HPDE6-E6E7 (cell line): ENCODE results near the gene IFT74.
A peak's percentile ranks its signal among the peaks of the same experiment; 100 is the strongest.

Experiments used
- DNase-seq: peaks from one replicate; pipeline ENCODE4 v3.0.0; 2011; ENCODE audit warnings: missing footprints; ENCODE audit errors: extremely low spot score

IFT74 gene

DNA sequence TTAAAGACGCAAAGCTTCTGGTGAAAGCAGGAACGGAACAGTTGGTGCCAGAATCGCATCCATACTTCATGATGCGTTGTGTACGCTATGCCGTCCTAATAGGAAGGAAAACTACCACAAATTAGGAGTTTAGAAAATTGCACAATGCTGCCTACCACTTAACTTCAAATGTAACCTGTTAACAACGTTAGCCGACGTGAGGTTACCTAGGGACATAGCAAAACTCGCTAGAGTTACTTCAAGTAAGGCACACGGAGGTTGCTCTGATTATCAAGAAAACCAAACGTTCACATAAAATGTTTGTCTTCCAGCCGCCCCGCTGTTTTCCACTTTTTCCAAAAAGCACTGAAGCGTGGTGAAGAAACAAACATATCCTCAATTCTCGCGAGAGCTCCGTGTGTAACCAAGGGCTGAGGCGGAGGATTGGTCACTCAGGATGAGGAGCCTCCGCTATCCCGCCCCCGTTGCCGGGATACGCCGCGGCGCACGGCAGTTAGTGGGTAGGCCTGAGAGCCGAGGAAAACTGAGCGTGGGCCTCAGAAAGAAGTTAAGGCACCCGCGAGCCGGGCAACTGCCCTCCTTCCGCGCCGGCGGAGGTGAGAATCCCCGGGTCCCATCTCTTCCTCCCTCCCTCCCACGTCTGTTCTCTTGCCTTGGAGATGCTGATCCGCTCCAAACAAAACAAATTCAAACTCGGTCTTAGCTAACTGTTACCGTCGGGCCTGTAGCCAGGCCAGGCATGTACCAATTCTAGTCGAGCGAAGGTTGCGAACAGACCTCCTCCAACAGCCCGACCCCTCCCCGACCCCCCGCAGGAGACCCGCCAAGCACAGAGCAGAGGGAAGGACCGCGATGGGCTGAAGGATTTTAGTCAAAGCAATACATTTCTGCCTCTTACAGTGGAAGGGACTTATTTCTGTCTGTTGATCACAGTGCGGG lies at the start of gene IFT74:
Gene IFT74, plus strand, starts transcription at position 492 of the 939 bp plus-strand sequence. CDS start 5,556 bp downstream, outside the sequence.
- peak; percentile 99 for DNase-seq

DNA sequence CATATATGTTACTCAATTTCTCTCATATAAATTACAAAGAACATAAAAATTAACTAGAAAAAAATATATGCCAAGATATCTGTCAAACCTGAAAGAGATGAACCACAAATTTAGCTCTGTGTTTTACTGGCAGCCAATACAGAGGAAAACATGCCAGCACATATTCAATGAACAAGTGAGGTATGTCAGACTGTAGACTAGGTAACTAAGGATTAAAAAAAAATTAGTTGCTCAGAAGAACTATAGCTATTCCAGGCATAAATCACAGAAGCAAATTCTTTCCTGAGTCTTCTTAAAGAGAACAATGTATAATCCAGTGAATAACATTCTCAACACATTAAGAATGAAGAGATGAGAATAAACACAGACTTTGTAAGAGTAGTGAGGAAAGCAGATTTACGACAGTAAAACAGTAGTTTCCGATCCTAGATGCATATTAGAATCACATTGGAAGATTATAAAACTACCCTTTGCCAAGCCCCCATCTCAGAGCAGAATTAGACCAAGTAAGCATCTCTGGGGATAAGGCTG lies 43.0 kb upstream of the IFT74 start:
- DNase-seq, result no peak

DNA sequence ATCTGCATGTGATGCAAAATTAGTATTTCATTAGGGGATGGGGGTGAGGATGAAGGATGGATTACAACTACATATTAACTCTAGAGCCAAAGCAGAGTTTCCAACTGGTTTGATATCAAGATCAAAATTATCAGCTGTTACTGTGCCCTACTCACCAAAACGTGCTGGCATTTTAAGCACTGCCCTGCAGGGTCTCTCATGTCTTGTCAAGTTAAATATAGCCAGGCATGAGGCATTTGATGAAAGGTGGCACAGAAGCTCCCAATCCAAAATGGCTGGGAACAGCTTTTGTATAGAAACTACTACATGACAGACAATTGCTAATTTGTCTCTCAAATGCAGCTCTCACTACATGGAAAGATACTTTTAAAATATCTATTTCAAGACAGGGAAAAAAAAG lies 36.5 kb upstream of the IFT74 start:
- no peak for DNase-seq

DNA sequence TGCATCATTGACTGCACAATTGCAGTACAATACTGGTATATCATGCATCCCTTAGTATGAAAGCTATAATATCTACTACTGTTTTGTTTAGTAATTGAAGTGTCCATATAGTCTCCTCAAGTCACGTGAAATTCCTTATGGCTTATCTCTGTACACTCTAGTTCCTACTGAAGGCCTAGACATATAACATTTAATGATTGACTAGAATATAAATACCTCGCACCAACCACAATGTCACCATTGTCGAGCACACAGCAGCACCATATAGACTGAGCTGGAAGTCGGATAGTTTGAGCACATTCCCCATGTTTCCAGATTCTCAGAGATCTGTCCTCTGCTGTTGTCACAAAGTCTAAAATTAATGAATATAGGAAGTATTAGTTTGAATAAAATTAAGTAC lies 30.6 kb upstream of the IFT74 start:
- no peak for DNase-seq

DNA sequence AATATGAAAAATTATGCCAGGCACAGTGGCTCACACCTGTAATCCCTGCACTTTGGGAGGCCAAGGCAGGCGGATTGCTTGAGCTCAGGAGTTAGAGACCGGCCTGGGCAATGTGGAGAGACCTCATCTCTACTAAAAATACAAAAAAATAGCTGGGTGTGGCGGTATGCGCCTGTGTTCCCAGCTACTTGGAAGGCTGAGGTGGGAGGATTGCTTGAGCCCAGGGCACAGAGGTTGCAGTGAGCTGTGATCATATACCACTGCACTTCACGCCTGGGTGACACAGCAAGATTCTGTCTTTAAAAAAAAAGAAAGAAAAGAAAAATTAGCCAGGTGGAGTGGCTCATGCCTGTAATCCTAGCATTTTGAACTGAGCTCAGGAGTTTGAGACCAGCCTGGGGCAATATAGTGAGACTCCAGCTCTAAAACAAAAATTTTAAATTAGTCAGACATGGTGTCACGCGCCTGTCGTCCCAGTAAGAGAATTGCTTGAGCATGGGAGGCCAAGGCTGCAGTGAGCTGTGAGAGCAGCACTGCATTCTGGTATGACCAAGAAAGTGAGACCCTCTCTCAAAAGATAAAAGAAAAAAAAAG lies 27.2 kb upstream of the IFT74 start:
- no peak for DNase-seq

DNA sequence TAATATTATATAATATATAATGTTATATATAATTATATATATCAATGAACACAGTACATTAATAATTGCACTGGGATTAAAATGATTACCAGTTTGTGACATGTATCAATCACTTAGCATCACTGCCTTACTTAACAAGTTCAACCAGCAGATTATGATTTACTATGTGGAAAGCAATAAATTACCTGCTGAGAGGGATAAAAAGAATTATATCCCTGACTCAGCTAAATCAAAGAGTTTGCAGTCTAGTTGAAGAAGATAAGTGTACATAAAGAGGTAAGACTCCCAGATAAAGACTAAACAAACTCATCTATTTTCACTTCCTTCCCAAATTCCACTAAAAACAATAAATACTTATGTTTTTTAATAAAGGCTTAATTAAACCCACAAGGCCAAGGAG lies 20.4 kb upstream of the IFT74 start:
- DNase-seq, result no peak

DNA sequence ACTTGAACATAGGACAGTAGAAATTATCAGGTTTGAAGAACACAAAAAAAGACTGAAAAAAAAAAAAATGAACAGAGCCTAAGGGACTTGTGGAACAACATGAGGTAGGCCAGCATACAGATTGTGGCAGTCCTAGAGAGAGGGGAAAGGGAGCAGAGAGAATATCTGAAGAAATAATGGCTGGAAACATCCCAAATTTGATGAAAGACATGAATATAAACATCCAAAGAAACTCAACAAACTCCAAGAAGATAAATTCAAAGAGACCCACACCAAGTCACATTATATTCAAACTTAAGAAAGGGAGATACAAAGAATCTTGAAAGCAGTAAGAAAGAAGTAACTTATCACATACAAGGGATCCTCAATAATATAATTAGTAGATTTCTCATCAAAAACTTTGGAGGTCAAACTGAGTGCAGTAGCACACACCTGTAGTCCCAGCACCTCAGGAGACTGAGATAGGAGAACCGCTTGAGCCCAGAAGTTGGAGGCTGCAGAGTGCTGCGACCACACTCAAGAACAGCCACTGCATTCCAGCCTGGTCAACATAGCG lies 18.3 kb upstream of the IFT74 start:
- no peak for DNase-seq

DNA sequence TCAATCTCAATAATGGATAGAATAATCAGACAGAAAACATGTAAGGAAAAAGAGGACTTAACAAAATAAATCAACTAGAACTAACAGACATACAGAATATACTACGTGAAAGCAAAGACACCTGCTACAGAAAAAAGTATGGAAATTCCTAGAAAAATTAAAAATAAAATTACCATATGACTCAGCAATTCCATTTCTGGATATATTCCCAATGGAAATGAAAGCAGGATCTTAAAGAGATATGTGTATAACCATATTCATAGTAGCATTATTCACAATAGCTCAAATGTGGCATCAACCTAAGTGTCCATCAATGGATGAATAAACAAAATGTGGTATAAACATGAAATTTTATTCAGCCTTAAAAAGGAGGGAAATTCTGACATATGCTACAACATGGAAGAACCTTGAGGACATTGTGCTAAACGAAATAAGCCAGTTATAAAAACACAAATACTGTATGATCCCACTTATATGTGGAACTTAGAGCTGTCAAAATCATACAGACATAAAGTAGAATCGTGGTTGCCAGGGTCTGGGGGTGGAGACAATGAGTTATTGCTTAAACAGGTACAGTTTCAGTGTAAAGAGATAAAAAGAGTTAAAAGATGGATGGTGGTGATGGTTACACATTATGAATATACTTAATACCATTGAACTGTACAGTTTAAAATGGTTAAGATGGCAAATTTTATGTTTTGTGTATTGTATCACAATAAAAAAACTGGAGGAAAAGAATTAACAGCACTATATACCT lies 16.1 kb upstream of the IFT74 start:
- no peak for DNase-seq

DNA sequence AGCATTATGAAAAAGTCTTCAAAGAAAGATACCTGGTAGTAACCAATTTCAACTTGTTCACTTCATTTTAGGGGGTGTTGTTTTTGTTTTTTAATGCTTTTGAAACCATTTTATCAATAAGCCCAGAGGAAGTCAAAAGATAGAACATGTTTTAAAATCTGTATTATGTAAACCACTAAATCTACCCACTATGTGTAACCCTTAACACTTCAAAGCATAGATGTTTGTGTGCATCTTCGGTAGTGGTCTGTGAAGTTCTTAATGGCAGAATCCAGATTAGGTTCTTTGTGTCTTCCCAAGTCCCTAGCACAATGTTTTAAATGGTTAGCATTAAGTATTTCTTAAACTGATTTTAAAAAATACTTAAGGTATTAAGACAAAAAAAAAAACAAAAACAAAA lies 15.4 kb upstream of the IFT74 start:
- DNase-seq, result no peak

DNA sequence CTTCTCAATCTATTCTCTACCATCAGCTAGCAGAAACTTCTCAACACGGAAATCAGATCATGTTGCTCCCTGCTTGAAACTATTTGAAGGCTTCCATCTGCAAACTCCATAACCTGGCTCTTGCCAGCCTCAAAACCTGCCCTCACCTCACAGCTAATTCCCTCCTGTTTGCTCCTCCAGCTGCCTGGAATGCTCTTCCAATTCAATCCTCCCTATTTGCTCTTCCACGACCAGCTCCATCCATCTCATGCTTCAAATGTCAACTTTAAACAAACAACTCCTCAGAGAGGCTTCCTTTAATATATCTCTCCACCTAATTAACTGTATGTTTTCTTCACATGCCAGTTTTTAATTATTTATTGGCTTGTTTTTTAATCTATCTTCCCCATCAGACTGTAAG lies 10.6 kb upstream of the IFT74 start:
- DNase-seq, result no peak

DNA sequence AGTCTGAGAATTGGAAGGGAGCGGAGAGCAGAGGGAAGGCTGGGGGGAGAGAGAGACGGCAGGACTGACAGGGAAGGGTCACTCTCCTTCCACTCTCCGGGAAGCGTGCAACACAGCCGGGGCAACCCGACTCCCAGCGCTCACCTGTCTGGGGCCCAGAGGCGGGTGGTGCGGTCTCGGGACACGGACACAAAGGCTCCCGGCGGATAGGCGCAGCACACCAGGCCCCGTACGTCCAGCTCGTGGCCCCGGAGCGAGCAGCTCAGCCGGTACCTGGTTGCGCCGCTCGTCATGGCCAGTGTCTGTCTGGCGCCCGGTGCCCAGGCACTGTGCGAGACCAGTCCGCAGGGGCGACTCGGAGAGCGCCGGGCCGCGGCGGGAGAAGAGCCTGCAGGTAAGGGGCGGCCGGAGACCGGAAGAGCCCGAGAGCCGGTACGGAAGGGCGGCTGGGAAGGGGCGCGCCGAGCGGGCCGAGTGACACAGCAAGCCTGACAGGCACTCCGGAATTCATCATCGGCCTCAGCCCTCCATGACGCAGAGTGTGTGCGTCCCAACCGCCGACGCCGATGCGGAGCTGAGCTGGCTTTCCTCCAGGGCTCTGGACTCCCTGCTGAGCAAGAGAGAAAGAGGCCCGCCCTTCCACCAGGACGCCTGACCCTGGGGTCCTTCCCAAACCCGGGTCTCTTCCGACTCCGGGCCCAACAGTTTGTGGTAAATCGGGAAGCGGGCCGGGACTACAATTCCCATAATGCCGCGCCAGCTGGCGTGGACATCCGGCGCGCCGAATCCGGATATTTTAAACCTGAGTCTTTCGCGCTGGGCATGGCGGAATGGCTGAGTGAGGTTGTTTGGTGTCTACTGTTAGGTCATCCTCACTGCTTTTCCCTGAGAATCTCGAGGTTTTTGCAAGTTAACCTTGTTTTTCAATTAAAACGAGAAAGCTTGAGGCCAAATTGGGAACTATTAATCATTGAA lies 9.2 kb upstream of the IFT74 start, which contains the start of gene PLAA:
Gene PLAA, minus strand, starts transcription at position 490 of the 975 bp plus-strand sequence. Its CDS starts 197 bp downstream, at position 293.
- peak; percentile 92 for DNase-seq

DNA sequence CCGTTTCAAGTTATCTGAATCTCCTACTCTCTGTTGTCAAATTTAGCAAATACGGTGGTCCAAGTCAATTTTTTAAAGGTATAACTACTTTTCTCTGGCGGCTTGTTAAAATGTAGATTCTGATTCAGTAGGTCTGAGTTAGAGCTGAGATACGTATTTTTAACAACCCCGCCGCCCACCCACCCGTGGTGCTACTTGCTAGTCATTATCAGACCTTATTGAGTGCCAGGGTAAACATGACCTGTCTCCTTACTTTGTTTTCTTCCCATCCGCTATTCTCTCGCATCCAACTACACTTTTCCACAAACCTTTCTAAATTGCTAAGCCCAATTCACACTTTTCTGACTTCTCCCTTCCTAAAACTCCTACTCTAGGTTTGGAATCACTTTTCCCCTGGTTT lies 8.5 kb upstream of the IFT74 start:
- no peak for DNase-seq

DNA sequence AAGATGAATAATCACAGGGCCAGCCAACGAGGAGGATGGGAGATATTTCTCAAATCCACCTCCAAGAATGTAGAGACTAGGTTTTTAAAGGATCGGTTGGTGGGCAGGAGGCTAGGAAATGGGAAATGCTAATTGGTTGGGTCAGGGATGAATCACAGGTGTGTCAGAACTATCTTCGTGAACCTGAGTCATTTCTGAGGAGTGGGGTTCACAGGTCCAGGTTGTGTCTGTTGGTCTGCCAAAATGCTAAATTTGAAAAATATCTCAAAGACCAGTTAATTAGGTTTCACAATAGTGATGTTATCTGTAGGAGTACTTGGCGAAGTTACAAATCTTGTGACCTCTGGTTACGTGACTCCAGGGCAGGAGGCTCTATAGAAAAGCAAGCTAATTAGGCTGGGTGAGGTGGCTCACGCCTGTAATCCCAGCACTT lies 6.6 kb upstream of the IFT74 start:
- DNase-seq, result no peak

DNA sequence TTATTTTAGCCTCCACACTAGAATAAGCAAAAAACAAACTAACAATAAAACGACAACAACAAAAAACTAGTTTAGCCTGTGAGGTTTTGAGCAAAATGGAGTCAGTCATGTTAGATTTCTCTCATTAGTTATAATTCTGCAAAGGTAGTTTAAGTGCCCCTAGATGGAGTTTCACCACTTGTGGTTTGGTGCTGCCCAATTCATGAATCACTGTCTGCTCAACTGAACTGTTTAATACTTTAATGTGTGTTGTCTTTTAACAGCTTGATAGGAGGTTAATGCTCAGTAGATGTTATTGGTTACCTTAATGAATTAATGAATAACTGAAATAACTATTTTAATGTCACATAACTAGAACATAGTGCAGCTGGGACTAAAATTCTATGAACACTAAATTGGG lies 5.7 kb upstream of the IFT74 start:
- no peak for DNase-seq

DNA sequence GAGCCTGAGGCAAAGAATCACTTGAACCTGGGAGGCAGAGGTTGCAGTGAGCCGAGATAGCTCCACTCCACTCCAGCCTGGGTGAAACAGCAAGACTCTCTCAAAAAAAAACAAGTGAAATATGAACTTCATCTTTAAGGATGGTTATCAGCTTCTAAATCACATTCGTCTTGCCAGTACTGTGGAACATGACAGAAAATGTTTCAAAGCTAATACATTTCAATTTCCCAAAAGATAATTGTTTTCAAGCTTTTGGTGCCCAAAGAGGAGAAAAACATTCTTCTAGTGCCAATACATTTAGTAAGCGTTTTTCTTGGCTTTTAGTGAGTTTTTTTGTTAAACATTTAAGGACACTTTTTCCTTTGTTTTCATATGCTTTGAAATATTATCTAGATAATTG lies 4.4 kb upstream of the IFT74 start:
- DNase-seq, result no peak

DNA sequence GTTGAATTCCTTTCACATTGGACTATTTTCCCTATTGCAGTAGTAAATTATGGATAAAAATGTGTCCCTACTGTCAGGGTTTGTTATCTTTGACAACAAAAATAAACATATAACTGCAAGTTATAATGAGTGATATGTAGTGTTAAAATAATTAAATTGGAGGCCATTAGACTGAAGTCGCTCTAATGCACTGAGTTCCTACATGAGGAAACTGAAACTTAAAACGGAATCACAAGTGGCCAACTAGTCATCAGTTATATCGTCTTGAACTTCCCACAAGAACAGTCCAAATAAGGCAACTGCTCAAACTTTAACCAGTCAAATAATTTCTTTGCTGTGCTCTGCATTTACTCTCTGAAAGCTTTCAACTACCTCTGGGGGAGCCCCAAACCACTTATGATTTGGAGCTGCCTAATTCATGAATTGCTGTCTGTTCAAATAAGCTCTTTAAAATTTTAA lies 2.1 kb upstream of the IFT74 start:
- DNase-seq, result no peak

DNA sequence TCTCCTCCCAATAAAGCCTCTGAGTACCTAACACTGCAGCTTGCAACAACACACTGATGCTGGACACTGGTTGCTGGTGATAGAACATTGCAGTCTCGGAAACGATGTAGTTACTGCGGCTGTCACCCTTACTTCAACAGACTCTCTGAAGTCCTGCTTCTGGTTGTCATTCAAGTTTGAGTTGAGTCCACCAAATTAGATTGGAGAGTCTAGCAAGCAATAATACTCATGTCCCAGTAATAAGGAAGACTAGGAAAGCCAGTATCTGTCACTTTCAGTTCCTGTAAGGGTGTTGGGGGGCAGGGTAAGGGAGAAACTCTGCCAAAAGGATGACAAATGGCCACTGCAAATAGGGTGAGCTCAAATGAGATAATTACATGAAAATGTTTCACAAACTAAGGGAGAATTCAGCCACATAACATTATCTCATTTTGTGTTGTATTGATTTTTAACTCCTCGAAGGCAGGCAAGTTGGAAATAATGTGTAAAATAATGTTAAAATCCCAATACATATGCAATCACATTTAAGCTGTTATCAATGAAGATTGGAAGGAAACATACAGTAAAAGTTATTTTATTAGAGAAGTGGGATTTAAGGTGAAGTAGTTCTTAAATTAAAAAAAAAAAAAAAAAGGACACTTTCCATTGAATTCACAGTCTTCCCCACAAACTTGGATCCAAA lies 849 bp upstream of the IFT74 start:
- no peak for DNase-seq

DNA sequence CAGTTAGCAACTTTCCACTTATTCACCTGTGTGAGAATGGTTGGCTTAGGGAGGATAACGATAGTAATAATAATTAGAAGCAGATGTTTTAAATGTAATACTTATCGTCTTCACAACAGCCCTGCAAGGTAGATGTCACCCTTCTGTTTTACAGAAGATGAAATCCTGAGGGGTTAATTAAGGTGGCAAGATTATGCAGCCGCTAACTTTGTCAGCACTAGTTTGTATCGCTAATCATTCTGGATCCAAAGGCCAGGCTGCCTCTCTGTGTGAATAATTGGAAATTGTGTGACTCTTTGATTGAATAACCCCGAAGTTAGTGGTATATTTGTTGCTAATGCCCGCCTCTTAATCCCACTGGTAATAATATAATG lies 635 bp downstream of the IFT74 start:
- no peak for DNase-seq

DNA sequence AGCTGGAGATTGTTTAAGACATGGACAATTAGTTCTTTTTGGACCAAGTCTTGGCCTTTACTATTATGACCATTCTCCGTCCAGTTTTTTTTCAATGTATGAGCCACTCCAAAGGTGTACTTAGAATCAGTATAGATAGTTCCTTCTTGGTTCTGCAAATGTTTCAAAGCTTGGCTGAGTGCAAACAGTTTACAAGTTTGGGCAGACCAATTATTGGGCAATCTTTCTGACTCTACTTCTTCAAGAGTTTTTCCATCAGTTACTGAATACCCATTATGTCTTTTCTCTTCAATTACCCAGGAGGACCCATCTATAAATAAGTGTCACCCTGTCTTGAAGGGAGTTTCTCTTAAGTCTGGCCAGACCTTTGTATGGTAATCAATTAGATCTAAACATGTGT lies 15.5 kb downstream of the IFT74 start:
- no peak for DNase-seq

DNA sequence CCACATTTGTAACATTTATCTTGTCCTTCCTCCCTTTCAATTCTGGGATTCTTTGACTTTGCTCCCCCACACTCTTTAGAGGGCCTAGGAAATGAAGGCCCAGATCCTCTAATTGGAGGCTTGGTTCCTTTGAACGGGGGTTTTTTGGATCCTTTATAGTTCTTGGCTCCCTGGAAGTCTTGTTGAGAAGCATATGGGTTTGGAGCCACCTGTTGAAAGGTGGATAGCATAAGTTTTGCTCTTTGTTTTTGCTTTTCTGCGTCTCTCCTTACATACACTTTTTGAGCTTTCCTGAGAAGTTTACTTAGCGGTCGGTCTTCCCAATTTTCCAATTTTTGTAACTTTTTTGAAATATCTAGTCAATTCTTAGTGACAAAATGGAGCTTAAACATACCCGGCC lies 17.8 kb downstream of the IFT74 start:
- DNase-seq, result no peak
